ENCODE results near the gene KCTD15. TPM values are rescaled to one million over a fixed set of nuclear protein-coding genes. Genes with fewer than 3 reads are reported as not detected.

KCTD15 gene
- polyA plus RNA-seq, 3 donors: 20.6 to 34.1 (median 26.2) TPM

DNA sequence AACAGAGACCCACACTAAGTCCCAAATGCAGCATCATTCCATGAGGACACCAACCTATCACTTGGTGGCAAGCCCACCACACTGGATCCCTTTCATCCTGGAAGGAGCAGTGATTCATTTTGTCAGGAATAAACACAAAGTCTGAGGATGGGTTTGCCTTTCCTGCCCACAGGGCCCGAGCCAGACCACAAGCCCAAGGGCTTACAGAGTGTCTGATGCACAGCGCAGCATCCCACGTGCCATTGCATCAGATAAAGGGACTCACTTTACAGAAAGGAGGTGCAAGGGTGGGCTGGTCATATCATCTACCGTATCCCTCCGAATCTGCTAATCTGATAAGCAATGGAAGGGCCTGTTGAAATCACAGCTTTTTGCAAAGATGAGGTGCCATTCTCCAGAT, 12.2 kb upstream of the KCTD15 start:
- 79 to 85% (median 83%) methylated on average over 5 of the region's 5 CpGs for WGBS, 3 donors
- H3K27ac ChIP-seq (ENCODE audit: low read depth, low read length): no peak overlapping the region

DNA sequence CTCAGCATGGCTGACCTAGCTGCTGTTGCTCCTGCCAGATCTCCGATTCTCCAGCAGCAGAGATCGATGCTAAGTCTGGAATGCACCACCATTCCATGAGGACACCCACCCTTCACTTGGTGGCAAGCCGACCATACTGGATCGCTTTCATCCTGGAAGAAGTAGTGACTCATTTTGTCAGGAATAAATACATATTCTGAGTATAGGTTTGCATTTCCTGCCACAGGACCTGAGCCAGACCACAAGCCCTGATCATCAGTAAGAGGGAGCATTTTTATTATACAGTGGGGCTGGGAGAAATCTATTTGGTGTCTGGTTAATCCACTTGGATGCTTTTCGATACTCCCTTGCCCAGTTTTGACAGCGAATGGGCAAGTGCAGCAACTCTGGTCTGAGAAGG, 10.9 kb upstream of the KCTD15 start:
- H3K27ac ChIP-seq (ENCODE audit: low read depth, low read length): no peak overlapping the region
- WGBS, 3 donors: 74 to 78% (median 78%) methylated on average over 6 of the region's 6 CpGs

- WGBS, 3 donors: 52 to 60% (median 55%) methylated on average over 4 of the region's 4 CpGs
- no peak overlapping the region for H3K27ac ChIP-seq (ENCODE audit: low read depth, low read length)
These were observed 8.0 kb upstream of the KCTD15 start for GRCh38 chr19:33788676-33789075.

DNA sequence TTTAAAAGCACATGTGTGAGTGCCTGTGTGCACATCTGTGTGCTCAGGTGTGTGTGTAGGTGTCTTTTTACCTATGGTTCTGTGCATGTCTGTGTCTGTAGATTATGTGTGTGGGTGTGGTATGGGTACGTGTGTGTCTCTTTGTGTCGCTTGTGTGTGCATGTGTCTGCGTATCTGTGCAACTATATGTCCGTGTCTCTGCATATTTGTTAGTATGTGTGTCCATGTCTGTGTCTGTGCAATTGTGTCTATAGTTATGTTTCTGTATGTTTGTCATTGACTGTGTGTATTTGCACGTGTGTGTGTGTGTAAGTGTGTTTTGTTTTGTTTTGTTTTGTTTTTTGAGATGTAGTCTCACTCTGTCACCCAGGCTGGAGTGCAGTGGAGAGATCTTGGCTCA, 7.3 kb upstream of the KCTD15 start:
- H3K27ac ChIP-seq (ENCODE audit: low read depth, low read length): no peak overlapping the region
- 87 to 89% (median 88%) methylated on average over 5 of the region's 5 CpGs for WGBS, 3 donors

GRCh38 chr19:33794683-33795369, 1.8 kb upstream of the KCTD15 start:
- WGBS, 3 donors: 19 to 23% (median 21%) methylated on average over 32 of the region's 32 CpGs
- H3K27ac ChIP-seq (ENCODE audit: low read depth, low read length): no peak overlapping the region

- H3K27ac ChIP-seq (ENCODE audit: low read depth, low read length): no peak overlapping the region
- 0 to 1% (median 0%) methylated on average over 44 to 91 of the region's 92 CpGs for WGBS, 3 donors
These were observed 1.1 kb upstream of the KCTD15 start for GRCh38 chr19:33795370-33796163.

- 4 to 11% (median 11%) methylated on average over 61 of the region's 61 CpGs for WGBS, 3 donors
- no peak overlapping the region for H3K27ac ChIP-seq (ENCODE audit: low read depth, low read length)
These were observed 1.4 kb downstream of the KCTD15 start for GRCh38 chr19:33797802-33798671.

DNA sequence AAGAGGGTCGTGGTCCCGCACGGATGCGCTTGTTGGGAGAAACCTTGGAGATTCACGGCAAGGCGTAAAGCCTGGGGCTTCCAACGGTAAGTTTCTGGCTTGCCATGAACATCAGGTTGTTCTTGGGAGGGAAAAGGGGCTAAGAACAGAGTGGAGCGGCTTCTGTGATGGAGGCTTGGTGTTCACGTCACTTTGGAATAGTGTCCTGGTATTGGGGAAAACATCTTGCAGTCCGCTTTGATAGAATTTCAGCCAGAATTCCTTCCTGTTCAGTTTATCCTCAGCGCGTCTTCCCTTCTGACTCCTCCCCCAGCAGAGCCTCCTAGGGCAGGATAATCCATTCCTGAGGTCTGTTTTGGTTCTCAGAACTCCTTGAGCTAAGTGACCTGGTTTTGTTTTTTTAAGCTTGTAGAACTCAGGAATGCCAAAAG, 2.0 kb downstream of the KCTD15 start:
- 36 to 52% (median 50%) methylated on average over 12 of the region's 12 CpGs for WGBS, 3 donors
- no peak overlapping the region for H3K27ac ChIP-seq (ENCODE audit: low read depth, low read length)

DNA sequence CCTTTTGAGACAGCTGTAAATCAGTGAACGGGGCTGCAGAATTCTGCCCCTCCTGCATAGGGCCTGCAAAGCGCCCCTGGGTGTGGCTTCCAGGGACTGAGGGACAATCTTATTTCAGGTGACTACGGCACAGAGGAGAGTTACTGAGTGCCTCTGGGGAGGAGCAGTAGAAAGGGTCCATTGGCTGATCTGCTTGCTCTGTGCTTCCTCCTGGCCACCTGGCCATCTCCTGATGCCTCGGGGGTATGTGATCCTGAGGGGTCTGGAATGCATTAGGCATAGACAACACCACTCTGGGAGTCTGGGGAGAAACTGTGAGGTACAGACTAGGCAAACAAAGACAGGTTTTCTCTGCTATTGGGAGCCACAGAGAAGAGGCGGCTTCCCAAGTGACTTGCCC, 2.8 kb downstream of the KCTD15 start:
- WGBS, 3 donors: 89 to 95% (median 90%) methylated on average over 5 of the region's 5 CpGs
- no peak overlapping the region for H3K27ac ChIP-seq (ENCODE audit: low read depth, low read length)

- no peak overlapping the region for H3K27ac ChIP-seq (ENCODE audit: low read depth, low read length)
- 95 to 97% (median 96%) methylated on average over 16 of the region's 16 CpGs for WGBS, 3 donors
These were observed 3.5 kb downstream of the KCTD15 start for GRCh38 chr19:33800012-33800680.

GRCh38 chr19:33801411-33801810, 4.7 kb downstream of the KCTD15 start:
- H3K27ac ChIP-seq (ENCODE audit: low read depth, low read length): no peak overlapping the region
- WGBS, 3 donors: 88 to 99% (median 95%) methylated on average over 5 of the region's 5 CpGs

DNA sequence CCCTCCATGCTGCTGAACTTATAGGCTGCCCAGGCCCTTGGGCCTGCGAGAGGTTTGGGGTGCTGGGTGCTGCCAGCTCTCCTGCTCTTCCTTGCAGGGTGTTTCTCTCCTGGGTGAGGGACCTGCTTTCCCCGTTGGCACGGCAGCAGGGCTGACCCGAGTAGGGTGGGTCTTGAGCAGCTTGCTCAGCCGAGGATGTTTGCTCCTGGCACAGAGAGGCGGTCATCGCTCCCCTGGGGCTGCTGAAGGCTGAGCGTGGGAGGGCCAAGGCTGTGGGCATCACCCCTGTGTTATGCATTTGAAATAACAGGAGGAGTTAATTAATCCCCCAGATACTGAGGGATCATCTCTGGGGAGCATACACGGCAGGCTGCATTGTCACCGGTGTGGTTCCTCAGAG, 5.3 kb downstream of the KCTD15 start:
- H3K27ac ChIP-seq (ENCODE audit: low read depth, low read length): no peak overlapping the region
- WGBS, 3 donors: 74 to 83% (median 79%) methylated on average over 10 of the region's 10 CpGs

DNA sequence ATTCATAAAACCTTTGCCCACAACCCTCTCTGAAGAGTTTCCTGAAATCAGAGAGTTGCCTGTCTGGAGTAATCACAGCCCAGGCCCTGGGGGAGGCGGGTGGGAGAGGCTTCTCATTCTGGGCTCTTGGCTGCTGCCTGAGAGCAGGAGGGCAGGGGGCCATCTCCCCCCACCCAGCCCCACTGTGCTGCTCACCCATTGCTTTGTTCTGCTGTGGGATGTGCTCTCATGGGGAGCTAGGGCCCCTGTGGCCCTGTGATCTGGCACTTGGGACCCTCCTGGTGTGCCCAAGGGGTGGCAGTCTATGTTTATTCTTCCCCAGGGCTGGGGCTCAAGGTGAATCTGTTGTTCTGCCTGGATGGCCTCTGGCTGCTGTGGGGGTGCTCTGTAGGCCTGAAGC, 6.1 kb downstream of the KCTD15 start:
- 86 to 100% (median 100%) methylated on average over 1 of the region's 1 CpG for WGBS, 3 donors
- H3K27ac ChIP-seq (ENCODE audit: low read depth, low read length): no peak overlapping the region

- 93 to 95% (median 95%) methylated on average over 9 of the region's 9 CpGs for WGBS, 3 donors
- no peak overlapping the region for H3K27ac ChIP-seq (ENCODE audit: low read depth, low read length)
These were observed 6.7 kb downstream of the KCTD15 start for GRCh38 chr19:33803383-33803782.

DNA sequence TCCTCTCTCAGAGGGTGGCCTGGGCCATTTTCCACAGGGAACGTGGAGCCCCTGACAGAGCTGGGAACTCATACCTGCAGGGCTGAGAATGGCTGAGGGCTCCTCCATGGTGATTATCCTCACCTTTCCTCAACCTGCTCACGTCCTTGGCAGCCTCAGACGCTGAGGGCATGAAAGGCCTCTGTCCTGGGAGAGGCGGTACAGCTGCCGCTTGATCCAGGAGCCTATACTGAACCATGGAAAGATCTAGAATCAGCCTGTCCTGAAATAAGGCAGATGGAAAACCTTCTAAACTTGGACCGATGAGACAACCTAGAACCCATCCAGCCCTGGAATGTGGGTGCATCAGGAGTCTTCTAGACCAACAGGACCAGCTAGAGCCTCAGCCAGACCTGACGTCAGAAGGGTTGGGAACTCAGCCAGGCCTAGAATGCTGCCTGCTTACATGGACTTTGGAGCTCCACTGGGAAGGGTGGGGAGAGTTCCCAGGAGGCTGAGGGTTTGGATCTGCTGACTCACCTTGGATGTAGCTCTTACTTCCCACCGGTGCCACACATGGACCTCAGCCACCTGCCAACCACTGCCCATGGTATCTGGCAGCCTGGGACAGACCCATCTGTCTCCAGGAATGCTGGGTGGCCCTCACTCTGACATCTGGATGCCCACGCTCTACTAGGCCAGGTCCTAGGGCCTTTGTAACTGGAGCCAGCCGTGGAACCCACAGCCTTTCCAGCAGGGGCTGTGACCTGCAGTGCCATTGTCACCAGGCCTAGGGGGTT, 7.5 kb downstream of the KCTD15 start:
- WGBS, 3 donors: 52 to 84% (median 74%) methylated on average over 10 of the region's 10 CpGs
- H3K27ac ChIP-seq (ENCODE audit: low read depth, low read length): no peak overlapping the region

DNA sequence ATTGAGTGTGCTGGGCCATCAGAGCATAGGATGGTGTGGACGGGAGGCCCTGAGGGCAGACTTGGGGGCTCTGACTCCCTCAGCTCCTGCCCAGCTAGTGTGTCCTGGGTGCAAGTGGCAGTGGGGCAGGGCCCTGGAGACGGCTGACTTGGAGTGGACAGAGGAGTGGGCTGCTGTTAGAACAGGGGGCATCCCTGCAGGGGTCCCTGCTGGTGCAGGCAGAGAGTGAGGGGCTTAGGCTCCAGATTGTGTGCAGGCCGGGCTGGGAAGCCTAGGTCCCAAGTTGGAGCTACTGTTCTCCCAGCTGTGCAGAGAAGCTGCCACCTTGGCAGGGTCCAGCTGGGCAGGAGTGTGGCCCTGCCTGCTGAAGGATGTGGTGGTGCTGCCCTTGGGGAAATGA, 8.6 kb downstream of the KCTD15 start:
- no peak overlapping the region for H3K27ac ChIP-seq (ENCODE audit: low read depth, low read length)
- 87 to 94% (median 92%) methylated on average over 3 of the region's 3 CpGs for WGBS, 3 donors

GRCh38 chr19:33805840-33806433, 9.3 kb downstream of the KCTD15 start:
- no peak overlapping the region for H3K27ac ChIP-seq (ENCODE audit: low read depth, low read length)
- 82 to 88% (median 87%) methylated on average over 9 of the region's 9 CpGs for WGBS, 3 donors

All from adipose tissue (tissue), 3 donors.